Activated CD4-positive, alpha-beta T cell treated with anti-CD3 and anti-CD28 coated beads for 36 hours (primary cell): Measurements from ENCODE around the gene FITM1. TPM values are rescaled to one million over a fixed set of nuclear protein-coding genes. Genes with fewer than 3 reads are reported as not detected.

Source experiments
- ATAC-seq: fragments of 200-7000 bp; cut with Tn5 transposase; one replicate; pipeline ENCODE4 v1.10.0; 2021; ENCODE audit warnings: mild to moderate bottlenecking, moderate library complexity
- CTCF ChIA-PET: fragments of 350-600 bp; sonication (Branson Sonifier 250); formaldehyde crosslinking; loops from one replicate; lab custom pipeline; 2021; ENCODE audit warnings: antibody characterized with exemption; lab: Charles Lee
- POLR2A ChIA-PET: fragments of 350-600 bp; sonication (Branson Sonifier 250); formaldehyde crosslinking; loops from one replicate; lab custom pipeline; 2021; ENCODE audit warnings: antibody characterized with exemption, inconsistent platforms; lab: Charles Lee
- DNase-seq: peaks from one replicate; pipeline ENCODE4 v3.0.0-alpha.2; 2020
- H3K27ac Mint-ChIP-seq: one replicate; pipeline ENCODE4 v1.8.0; 2021; ENCODE audit warnings: mixed read lengths
- H3K27me3 Mint-ChIP-seq: one replicate; pipeline ENCODE4 v1.8.0; 2021; ENCODE audit warnings: mixed read lengths
- H3K36me3 Mint-ChIP-seq: one replicate; pipeline ENCODE4 v1.8.0; 2021; ENCODE audit warnings: low read depth, mixed read lengths
- H3K4me1 Mint-ChIP-seq: one replicate; pipeline ENCODE4 v1.8.0; 2021; ENCODE audit warnings: mixed read lengths
- H3K4me3 Mint-ChIP-seq: one replicate; pipeline ENCODE4 v1.8.0; 2021; ENCODE audit warnings: mild to moderate bottlenecking, moderate library complexity, mixed read lengths
- H3K9me3 Mint-ChIP-seq: one replicate; pipeline ENCODE4 v1.8.0; 2021; ENCODE audit warnings: low read depth, mixed read lengths
- intact Hi-C, 2 experiments: fragments of 100-400 bp; cut with DNase I in 1 of 2; cut with micrococcal nuclease in 1 of 2; formaldehyde crosslinking; loops; one replicate each; pipeline versions ENCODE4 v1.14.2 to v1.15.1; 2022 to 2024; cut with DNase I, micrococcal nuclease
- microRNA-seq: library from miRNA; unstranded; fragments of <30 nt; microRNA quantifications from one replicate; pipeline ENCODE4 v1.2.0, GENCODE V29; 2021; ENCODE audit warnings: borderline replicate concordance
- total RNA-seq, 2 experiments: library from RNA; stranded (reverse); gene quantifications; one replicate each; pipeline ENCODE4 v1.2.3, GENCODE V29; 2021

The FITM1 gene
- total RNA-seq, 2 experiments from 2014 or later: 0.53 TPM; not detected in 1

DNA sequence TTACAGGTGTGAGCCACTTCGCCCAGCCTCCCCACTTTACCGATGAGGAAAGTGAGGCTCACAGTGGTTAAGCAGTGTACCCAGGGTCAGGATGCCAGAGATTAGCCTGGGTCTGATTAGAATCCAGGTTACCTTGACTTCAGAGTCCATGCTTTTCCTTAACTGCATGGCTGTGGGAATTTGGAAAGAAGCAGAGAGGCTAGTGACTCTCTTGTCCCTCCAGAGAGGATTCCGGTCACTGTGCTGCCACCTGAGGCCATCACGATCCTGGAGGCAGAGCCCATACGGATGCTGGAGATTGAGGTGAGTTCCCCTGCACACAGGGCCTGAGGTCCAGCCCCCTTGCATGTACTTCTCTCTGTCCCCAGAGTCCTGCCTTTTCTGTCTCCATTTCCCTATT is 46.1 kb downstream of the FITM1 start:
- POLR2A ChIA-PET: no interaction called here
- DNase-seq: no peak
- Mint-ChIP-seq H3K9me3 (no peaks in the 10 kb centered on the region), H3K4me1 (peaks cover 5% of the 10 kb centered on the region), H3K27ac (no peak overlapping the region), H3K4me3 (no peak overlapping the region), H3K27me3 (no peaks in the 10 kb centered on the region), H3K36me3 (peaks cover 36% of the 10 kb centered on the region)
- intact Hi-C loops: no loop called here
- CTCF ChIA-PET: interaction anchor here (1.1 to 1.3 kb wide), 2 partner anchors 12 to 16 kb away, joined by 3 read pairs; no protein-coding TSS in a partner anchor
- no peak for ATAC-seq

DNA sequence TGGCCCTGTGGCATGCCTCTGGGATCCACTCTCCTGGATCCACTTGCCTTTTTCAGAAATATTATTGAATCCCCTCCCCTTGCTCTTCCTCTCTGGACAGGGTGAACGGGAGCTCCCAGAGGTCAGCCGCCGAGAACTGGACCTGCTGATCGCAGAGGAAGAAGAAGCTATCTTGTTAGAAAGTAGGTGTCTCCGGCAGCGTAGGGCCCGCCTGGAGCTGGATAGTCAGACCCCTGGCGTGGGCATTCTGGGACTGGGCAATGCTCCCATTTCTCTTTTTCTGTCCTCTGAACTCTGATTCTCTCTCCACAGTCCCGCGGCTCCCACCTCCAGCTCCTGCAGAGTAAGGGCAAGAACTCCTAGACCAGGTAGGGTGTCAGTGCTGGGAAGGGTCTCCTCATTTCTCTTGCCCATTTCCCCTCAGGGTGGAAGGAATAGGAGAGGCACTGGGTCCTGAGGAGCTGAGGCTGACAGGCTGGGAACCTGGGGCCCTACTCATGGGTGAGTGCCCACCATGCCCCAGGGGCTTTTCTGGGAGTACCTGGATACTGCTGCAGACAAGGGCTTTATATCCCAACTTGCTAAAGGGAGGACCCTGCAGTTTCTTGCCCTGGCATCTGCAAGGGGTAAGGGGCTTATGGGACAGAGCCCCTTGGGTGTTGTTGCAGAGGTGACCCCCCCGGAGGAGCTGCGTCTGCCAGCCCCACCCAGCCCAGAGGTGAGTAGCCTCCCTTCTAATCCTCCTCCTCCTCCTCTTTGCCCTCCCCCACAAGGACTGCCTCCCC is 46.8 kb downstream of the FITM1 start:
- no peak overlapping the region for H3K27ac Mint-ChIP-seq
- DNase-seq (no peak), ATAC-seq (no peak)
- ChIA-PET POLR2A (interaction anchor here (2.8 kb wide), 1 partner anchor 9 kb away, joined by 12 read pairs; no protein-coding TSS in a partner anchor), CTCF (interaction anchor here (1.3 kb wide), 1 partner anchor 12 kb away, joined by 3 read pairs; no protein-coding TSS in a partner anchor)
- peaks cover 38% of the 10 kb centered on the region for H3K36me3 Mint-ChIP-seq
- intact Hi-C loops: no loop called here
- H3K27me3 Mint-ChIP-seq: no peaks in the 10 kb centered on the region
- H3K9me3 Mint-ChIP-seq: no peaks in the 10 kb centered on the region
- H3K4me3 Mint-ChIP-seq: no peak overlapping the region
- H3K4me1 Mint-ChIP-seq: peaks cover 1% of the 10 kb centered on the region

DNA sequence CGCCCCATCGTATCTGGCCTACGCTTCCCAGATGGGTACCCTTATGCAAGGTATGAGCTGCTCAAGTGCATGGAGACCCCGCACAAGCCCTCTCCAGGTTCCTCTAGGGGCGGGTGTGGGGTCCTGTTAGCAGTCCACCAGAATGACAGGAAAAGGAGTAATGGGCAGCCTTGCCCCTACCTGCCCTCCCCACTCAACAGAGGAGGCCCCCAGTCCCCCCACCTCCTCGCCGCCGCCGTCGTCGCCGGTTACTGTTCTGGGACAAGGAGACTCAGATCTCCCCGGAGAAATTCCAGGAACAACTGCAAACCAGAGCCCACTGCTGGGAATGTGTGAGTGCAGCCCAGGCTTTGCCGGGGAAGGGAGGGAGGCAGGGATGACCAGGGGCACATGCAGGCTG is 47.4 kb downstream of the FITM1 start:
- Mint-ChIP-seq H3K27me3 (no peaks in the 10 kb centered on the region), H3K4me3 (no peak overlapping the region), H3K27ac (no peak overlapping the region), H3K9me3 (no peaks in the 10 kb centered on the region), H3K4me1 (no peaks in the 10 kb centered on the region), H3K36me3 (peaks cover 40% of the 10 kb centered on the region)
- ChIA-PET POLR2A (interaction anchor here (1.2 to 2.8 kb wide), 2 partner anchors 9 to 15 kb away, joined by 3 to 12 read pairs; no protein-coding TSS in a partner anchor), CTCF (no interaction called here)
- ATAC-seq (no peak), DNase-seq (no peak)
- intact Hi-C loops: no loop called here

DNA sequence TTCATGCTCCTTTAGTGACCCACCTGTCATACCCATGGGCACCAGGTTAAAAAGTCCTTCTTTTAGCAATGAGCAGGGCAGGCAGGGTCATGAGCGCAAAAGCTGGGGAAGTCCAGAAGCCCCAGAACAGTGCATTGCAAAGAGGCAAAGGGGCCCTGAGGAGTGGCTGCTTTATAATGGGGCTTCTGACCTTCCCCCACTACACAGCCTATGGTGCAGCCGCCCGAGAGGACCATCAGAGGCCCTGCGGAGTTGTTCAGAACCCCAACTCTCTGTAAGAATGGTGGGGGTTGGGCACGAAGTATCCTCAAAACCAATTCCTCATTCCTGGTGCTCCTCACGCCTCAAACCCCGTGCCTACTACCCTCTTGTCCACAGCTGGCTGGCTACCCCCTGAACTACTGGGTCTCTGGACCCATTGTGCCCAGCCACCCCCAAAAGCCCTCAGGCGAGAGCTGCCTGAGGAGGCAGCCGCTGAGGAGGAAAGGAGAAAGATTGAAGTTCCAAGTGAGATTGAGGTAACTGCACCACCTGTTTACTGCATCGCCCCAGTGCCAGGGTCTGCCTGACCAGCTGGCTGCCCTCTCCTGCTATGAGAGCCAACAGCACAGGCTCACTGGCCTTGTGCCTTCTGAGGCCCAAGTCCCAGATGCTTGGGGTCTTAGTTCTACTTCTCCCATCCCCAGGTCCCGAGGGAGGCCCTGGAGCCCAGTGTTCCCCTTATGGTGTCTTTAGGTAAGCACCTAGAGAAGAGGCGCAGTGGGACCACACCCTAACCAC is 48.1 kb downstream of the FITM1 start:
- no peak overlapping the region for H3K4me3 Mint-ChIP-seq
- ATAC-seq (no peak), DNase-seq (no peak)
- ChIA-PET CTCF (interaction anchor here (0.7 kb wide), 1 partner anchor 118 kb away, joined by 3 read pairs; no protein-coding TSS in a partner anchor), POLR2A (interaction anchor here (1.2 to 2.8 kb wide), 2 partner anchors 10 to 16 kb away, joined by 3 to 12 read pairs; no protein-coding TSS in a partner anchor)
- intact Hi-C loops: no loop called here
- H3K4me1 Mint-ChIP-seq: no peaks in the 10 kb centered on the region
- H3K27me3 Mint-ChIP-seq: no peaks in the 10 kb centered on the region
- peak overlapping the region; percentile 25 for H3K27ac Mint-ChIP-seq
- no peaks in the 10 kb centered on the region for H3K9me3 Mint-ChIP-seq
- H3K36me3 Mint-ChIP-seq: peaks cover 40% of the 10 kb centered on the region

DNA sequence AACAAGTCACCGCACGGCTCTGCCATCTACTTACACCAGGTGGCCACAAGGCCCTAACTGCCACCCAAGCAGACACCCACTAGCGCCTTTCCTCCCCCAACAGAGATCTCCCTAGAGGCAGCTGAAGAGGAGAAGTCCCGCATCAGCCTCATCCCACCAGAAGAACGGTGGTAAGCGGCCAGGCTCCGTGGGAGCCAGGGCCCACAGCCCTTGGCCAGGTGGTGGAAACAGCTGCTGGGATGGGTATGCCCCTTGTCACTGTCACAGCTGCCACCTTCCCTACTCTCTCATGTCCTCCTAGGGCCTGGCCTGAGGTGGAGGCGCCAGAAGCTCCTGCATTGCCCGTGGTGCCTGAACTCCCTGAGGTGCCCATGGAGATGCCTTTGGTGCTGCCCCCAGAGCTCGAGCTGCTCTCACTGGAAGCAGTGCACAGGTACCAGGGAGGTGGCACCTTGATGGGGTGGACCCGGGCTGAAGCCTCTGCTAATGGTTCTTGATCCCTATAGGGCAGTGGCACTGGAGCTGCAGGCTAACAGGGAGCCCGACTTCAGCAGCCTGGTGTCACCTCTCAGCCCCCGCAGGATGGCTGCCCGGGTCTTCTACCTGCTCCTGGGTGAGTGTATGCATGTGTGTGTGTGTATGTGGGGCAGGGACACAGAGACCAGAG is 49.0 kb downstream of the FITM1 start:
- CTCF ChIA-PET: interaction anchor here (0.7 to 1.3 kb wide), 3 partner anchors 19 to 117 kb away, joined by 3 to 6 read pairs (median 3); partner anchors contain the start of genes IRF9 and TINF2
- Mint-ChIP-seq H3K27me3 (no peaks in the 10 kb centered on the region), H3K4me1 (no peaks in the 10 kb centered on the region), H3K9me3 (no peaks in the 10 kb centered on the region), H3K4me3 (no peak overlapping the region), H3K27ac (peak overlapping the region; percentile 25), H3K36me3 (peaks cover 37% of the 10 kb centered on the region)
- intact Hi-C loops: no loop called here
- POLR2A ChIA-PET: interaction anchor here (1.2 to 2.8 kb wide), 2 partner anchors 11 to 17 kb away, joined by 3 to 12 read pairs; no protein-coding TSS in a partner anchor
- DNase-seq: no peak
- no peak for ATAC-seq

DNA sequence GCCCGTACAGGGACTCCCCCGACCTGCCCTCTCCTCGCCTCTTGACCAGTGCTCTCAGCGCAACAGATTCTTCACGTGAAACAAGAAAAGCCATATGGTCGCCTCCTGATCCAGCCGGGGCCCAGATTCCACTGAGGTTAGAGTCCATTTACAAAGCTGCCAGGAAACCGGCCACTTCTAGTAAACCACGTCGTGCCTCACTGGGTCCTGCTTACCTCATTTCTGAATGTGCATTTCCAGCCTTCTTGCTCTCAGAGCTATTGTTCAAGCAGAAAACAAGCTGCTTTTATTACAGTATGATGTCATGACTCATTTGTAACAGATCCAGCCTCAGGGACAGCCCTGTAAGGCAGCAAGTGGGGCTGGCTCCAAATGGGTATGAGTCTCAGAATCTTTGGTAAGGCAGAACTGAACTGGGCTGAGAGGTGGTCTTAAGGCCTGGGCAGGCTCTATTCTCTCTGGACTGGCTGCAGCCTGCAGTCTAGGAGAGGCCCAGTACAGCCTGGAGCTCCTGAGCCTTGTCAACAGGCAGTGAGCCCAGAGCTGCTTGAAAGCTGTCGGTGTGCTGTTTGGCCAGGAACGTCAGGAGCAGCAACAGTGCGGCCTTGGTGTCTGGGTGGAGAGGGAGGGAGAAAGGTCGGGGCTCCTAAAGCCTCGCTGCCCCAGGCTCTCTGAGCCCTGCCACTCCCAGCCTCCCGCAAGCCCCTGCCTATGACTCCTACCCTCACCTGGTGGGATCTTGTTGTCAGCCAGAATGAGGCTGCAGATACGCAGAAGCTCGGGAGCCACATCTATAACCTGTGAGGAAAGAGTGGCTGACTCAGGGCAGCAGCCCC is 49.7 kb downstream of the FITM1 start:
- DNase-seq (no peak), ATAC-seq (peak; percentile 37)
- ChIA-PET POLR2A (interaction anchor here (2.8 kb wide), 1 partner anchor 11 kb away, joined by 12 read pairs; no protein-coding TSS in a partner anchor), CTCF (interaction anchor here (0.5 to 1.3 kb wide), 5 partner anchors 19 to 116 kb away, joined by 3 to 6 read pairs (median 4); partner anchors contain the start of genes IRF9 and TINF2)
- no peak overlapping the region for H3K27ac Mint-ChIP-seq
- no peaks in the 10 kb centered on the region for H3K4me1 Mint-ChIP-seq
- no peak overlapping the region for H3K4me3 Mint-ChIP-seq
- peaks cover 37% of the 10 kb centered on the region for H3K36me3 Mint-ChIP-seq
- no peaks in the 10 kb centered on the region for H3K9me3 Mint-ChIP-seq
- no peaks in the 10 kb centered on the region for H3K27me3 Mint-ChIP-seq
- intact Hi-C loops: no loop called here

DNA sequence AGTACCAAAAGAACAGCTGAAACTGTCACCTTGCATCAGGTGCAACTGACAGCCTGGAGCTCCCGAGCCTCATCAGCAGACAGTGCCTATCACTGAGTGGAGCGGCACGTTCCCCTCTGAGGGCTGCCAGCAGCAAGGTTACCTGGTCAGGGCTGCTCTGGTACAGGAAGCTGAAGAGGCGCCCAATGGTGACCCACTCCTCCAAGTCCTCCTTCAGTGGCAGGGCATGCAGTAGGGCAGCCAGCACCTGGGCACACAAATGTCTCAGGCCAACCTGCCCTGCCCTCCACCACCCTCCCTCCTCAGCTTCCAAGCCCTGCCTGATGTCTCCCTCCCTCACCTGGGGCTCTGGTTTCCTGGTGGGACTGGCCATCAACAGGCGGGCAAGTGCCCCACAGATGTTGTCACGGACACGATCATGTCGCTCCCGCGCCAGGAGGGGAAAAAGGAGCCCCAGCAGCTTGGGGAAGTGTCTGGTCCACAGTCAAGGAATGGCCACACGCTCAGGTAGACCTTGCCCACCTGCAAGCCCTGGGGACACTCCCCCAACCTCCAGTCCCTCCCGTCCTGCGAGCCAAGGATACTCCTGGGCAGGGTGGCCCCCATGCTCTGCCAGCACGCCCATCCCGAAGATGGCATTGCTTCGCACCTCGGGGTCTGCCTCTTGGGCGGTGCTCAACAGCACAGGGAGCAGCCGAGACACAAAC is 51.1 kb downstream of the FITM1 start:
- Mint-ChIP-seq H3K27me3 (no peaks in the 10 kb centered on the region), H3K27ac (no peak overlapping the region), H3K9me3 (no peaks in the 10 kb centered on the region), H3K4me3 (no peak overlapping the region), H3K4me1 (peaks cover 3% of the 10 kb centered on the region), H3K36me3 (peaks cover 45% of the 10 kb centered on the region)
- ChIA-PET CTCF (interaction anchor here (1.2 to 1.3 kb wide), 2 partner anchors 115 to 128 kb away, joined by 4 to 6 read pairs; partner anchors contain the start of gene LTB4R2), POLR2A (interaction anchor here (0.6 to 1.9 kb wide), 2 partner anchors 16 to 232 kb away, joined by 3 to 6 read pairs; no protein-coding TSS in a partner anchor)
- intact Hi-C loops: no loop called here
- DNase-seq (no peak), ATAC-seq (no peak)

Small RNAs within 50 kb of the gene (microRNA-seq; reads per million reads assigned to microRNA genes)
- not detected for gene MIR7703

Other genes with a start within 250 kb of the FITM1 start
- 10 to 100 TPM; 32.2 to 36.2 TPM for gene DHRS4, start 176.9 kb upstream of the FITM1 start, total RNA-seq
- gene DHRS4L2, start 141.7 kb upstream of the FITM1 start, total RNA-seq: 10 to 100 TPM; 27.5 to 27.6 TPM
- gene CARMIL3, start 78.7 kb upstream of the FITM1 start, total RNA-seq: under 1 TPM; 0.74 to 0.91 TPM
- not detected for gene CPNE6, start 59.1 kb upstream of the FITM1 start, total RNA-seq
- 100 to 1,000 TPM; 101 to 115 TPM for gene PCK2, start 36.3 kb upstream of the FITM1 start, total RNA-seq
- 10 to 100 TPM; 74.0 to 86.2 TPM for gene DCAF11, start 15.9 kb upstream of the FITM1 start, total RNA-seq
- gene NRL, start 15.7 kb upstream of the FITM1 start, total RNA-seq: 1 to 10 TPM; 1.5 to 1.6 TPM
- gene PSME1, start 5.5 kb downstream of the FITM1 start, total RNA-seq: 100 to 1,000 TPM; 414 to 418 TPM
- gene EMC9, start 10.9 kb downstream of the FITM1 start, total RNA-seq: 10 to 100 TPM; 36.9 to 46.7 TPM
- gene PSME2, start 16.0 kb downstream of the FITM1 start, total RNA-seq: 100 to 1,000 TPM; 445 to 459 TPM
- gene RNF31, start 16.8 kb downstream of the FITM1 start, total RNA-seq: 10 to 100 TPM; 73.7 to 98.4 TPM
- 100 to 1,000 TPM; 172 to 209 TPM for gene IRF9, start 30.6 kb downstream of the FITM1 start, total RNA-seq
- 10 to 100 TPM; 25.6 to 27.7 TPM for gene REC8, start 41.4 kb downstream of the FITM1 start, total RNA-seq
- gene IPO4, start 58.2 kb downstream of the FITM1 start, total RNA-seq: 10 to 100 TPM; 73.4 to 73.7 TPM
- 10 to 100 TPM; 17.0 to 24.4 TPM for gene TM9SF1, start 64.8 kb downstream of the FITM1 start, total RNA-seq
- under 1 TPM; 0.14 to 0.30 TPM for gene TSSK4, start 75.0 kb downstream of the FITM1 start, total RNA-seq
- gene CHMP4A, start 82.8 kb downstream of the FITM1 start, total RNA-seq: 10 to 100 TPM; 48.8 to 73.0 TPM
- 10 to 100 TPM in 1 of 2 experiments, 1 to 10 TPM in 1; 4.5 to 11.7 TPM for gene MDP1, start 85.4 kb downstream of the FITM1 start, total RNA-seq
- gene NEDD8, start 101.7 kb downstream of the FITM1 start, total RNA-seq: 100 to 1,000 TPM; 187 to 217 TPM
- gene GMPR2, start 102.3 kb downstream of the FITM1 start, total RNA-seq: 10 to 100 TPM; 56.7 to 59.6 TPM
- gene TINF2, start 112.0 kb downstream of the FITM1 start, total RNA-seq: 100 to 1,000 TPM in 1 of 2 experiments, 10 to 100 TPM in 1; 87.4 to 108 TPM
- 1 to 10 TPM; 4.8 to 7.4 TPM for gene TGM1, start 132.5 kb downstream of the FITM1 start, total RNA-seq
- 10 to 100 TPM; 52.1 to 56.0 TPM for gene RABGGTA, start 140.9 kb downstream of the FITM1 start, total RNA-seq
- 10 to 100 TPM; 11.7 to 14.6 TPM for gene DHRS1, start 169.1 kb downstream of the FITM1 start, total RNA-seq
- 10 to 100 TPM; 24.4 to 32.5 TPM for gene NOP9, start 169.2 kb downstream of the FITM1 start, total RNA-seq
- 10 to 100 TPM; 11.1 to 14.0 TPM for gene CIDEB, start 177.3 kb downstream of the FITM1 start, total RNA-seq
- gene LTB4R2, start 179.5 kb downstream of the FITM1 start, total RNA-seq: 1 to 10 TPM; 7.5 to 9.5 TPM
- gene LTB4R, start 180.8 kb downstream of the FITM1 start, total RNA-seq: 10 to 100 TPM; 10.1 to 14.2 TPM
- gene ADCY4, start 204.4 kb downstream of the FITM1 start, total RNA-seq: 1 to 10 TPM; 1.4 to 1.8 TPM
- 1 to 10 TPM; 8.9 to 9.4 TPM for gene RIPK3, start 209.3 kb downstream of the FITM1 start, total RNA-seq
- under 1 TPM; 0.11 to 0.30 TPM for gene NFATC4, start 237.5 kb downstream of the FITM1 start, total RNA-seq